H9 (cell line): ENCODE data around the gene IL16. TPM values are rescaled to one million over a fixed set of nuclear protein-coding genes. Genes with fewer than 3 reads are reported as not detected.

ENCODE experiments used
- DNase-seq: peaks from one replicate; pipeline ENCODE4 v3.0.0-alpha.2; 2017
- H2AFZ ChIP-seq: one replicate; pipeline ENCODE4 v1.6.1; 2013; ENCODE audit warnings: mild to moderate bottlenecking, low read length, control low read depth, moderate library complexity
- H2AK5ac ChIP-seq: 2 replicates; pipeline ENCODE4 v1.6.1; 2013; ENCODE audit warnings: low read length, control low read depth, mixed read lengths; ENCODE audit not compliant: insufficient read length
- H2BK120ac ChIP-seq: one replicate; pipeline ENCODE4 v1.6.1; 2013; ENCODE audit warnings: low read depth, mild to moderate bottlenecking, low read length, control low read depth, inconsistent platforms; ENCODE audit not compliant: poor library complexity, severe bottlenecking
- H2BK12ac ChIP-seq: 2 replicates; pipeline ENCODE4 v1.6.1; 2013; ENCODE audit warnings: low read length, control low read depth, mixed read lengths, low read depth; ENCODE audit not compliant: insufficient read length
- H2BK15ac ChIP-seq: 2 replicates; pipeline ENCODE4 v1.6.1; 2013; ENCODE audit warnings: low read depth, low read length, control low read depth
- H2BK20ac ChIP-seq: one replicate; pipeline ENCODE4 v1.6.1; 2013; ENCODE audit warnings: low read depth, mild to moderate bottlenecking, low read length, control low read depth, inconsistent platforms; ENCODE audit not compliant: poor library complexity, severe bottlenecking
- H2BK5ac ChIP-seq: 2 replicates; pipeline ENCODE4 v1.6.1; 2013; ENCODE audit warnings: low read length, control low read depth, mixed read lengths; ENCODE audit not compliant: insufficient read length
- H3K14ac ChIP-seq: 2 replicates; pipeline ENCODE4 v1.6.1; 2013; ENCODE audit warnings: low read length, control low read depth; ENCODE audit not compliant: insufficient read depth
- H3K18ac ChIP-seq: 2 replicates; pipeline ENCODE4 v1.6.1; 2013; ENCODE audit warnings: low read depth, mild to moderate bottlenecking, mixed read lengths, low read length, control low read depth; ENCODE audit not compliant: insufficient read length
- H3K23ac ChIP-seq: 2 replicates; pipeline ENCODE4 v1.6.1; 2013; ENCODE audit warnings: low read length, control low read depth, mixed read lengths, low read depth; ENCODE audit not compliant: insufficient read length
- H3K23me2 ChIP-seq: 2 replicates; pipeline ENCODE4 v1.6.1; 2013; ENCODE audit warnings: low read depth, mild to moderate bottlenecking, mixed read lengths, low read length, control low read depth; ENCODE audit not compliant: insufficient read length, poor library complexity, severe bottlenecking
- H3K27ac ChIP-seq: 2 replicates; pipeline ENCODE4 v1.5.1; 2013; ENCODE audit warnings: low read length, control low read depth, mixed read lengths, low read depth; ENCODE audit not compliant: insufficient read length
- H3K27me3 ChIP-seq: 2 replicates; pipeline ENCODE4 v1.6.1; 2013; ENCODE audit warnings: low read length, control low read depth, inconsistent platforms; ENCODE audit not compliant: insufficient read depth
- H3K4ac ChIP-seq: 2 replicates; pipeline ENCODE4 v1.6.1; 2013; ENCODE audit warnings: low read depth, mild to moderate bottlenecking, control low read depth, inconsistent platforms, low read length, moderate library complexity
- H3K4me1 ChIP-seq: 2 replicates; pipeline ENCODE4 v1.6.1; 2013; ENCODE audit warnings: low read length, control low read depth, inconsistent platforms; ENCODE audit not compliant: insufficient read depth
- H3K4me2 ChIP-seq: 2 replicates; pipeline ENCODE4 v1.6.1; 2013; ENCODE audit warnings: low read length, control low read depth, mixed read lengths; ENCODE audit not compliant: insufficient read length, insufficient read depth
- H3K56ac ChIP-seq: 2 replicates; pipeline ENCODE4 v1.6.1; 2013; ENCODE audit warnings: low read depth, mild to moderate bottlenecking, mixed read lengths, low read length, control low read depth; ENCODE audit not compliant: insufficient read length
- H3K79me1 ChIP-seq: 2 replicates; pipeline ENCODE4 v1.6.1; 2013; ENCODE audit warnings: low read depth, mild to moderate bottlenecking, moderate library complexity, low read length, control low read depth, inconsistent platforms; ENCODE audit not compliant: insufficient read depth, poor library complexity, severe bottlenecking
- H3K79me2 ChIP-seq: 2 replicates; pipeline ENCODE4 v1.6.1; 2013; ENCODE audit warnings: low read length, control low read depth, inconsistent platforms; ENCODE audit not compliant: insufficient read depth
- H3K9ac ChIP-seq: 2 replicates; pipeline ENCODE4 v1.6.1; 2013; ENCODE audit warnings: low read length, control low read depth, mixed read lengths; ENCODE audit not compliant: insufficient read length; ENCODE audit errors: extremely low read depth
- H3K9me3 ChIP-seq: one replicate; pipeline ENCODE4 v1.6.1; 2013; ENCODE audit warnings: low read depth, low read length, inconsistent platforms; ENCODE audit not compliant: control insufficient read depth
- H3T11ph ChIP-seq: one replicate; pipeline ENCODE4 v1.6.1; 2013; ENCODE audit warnings: mild to moderate bottlenecking, low read length, control low read depth, inconsistent platforms
- H4K20me1 ChIP-seq: one replicate; pipeline ENCODE4 v1.6.1; 2013; ENCODE audit not compliant: control insufficient read depth, insufficient read length, insufficient read depth
- H4K5ac ChIP-seq: 2 replicates; pipeline ENCODE4 v1.6.1; 2013; ENCODE audit warnings: low read depth, mild to moderate bottlenecking, mixed read lengths, low read length, control low read depth; ENCODE audit not compliant: insufficient read length
- H4K8ac ChIP-seq: replicated peaks from 2 replicates; pipeline ENCODE4 v1.6.1; 2013; ENCODE audit warnings: low read length, control low read depth, mixed read lengths, low read depth; ENCODE audit not compliant: insufficient read length
- H4K91ac ChIP-seq: 2 replicates; pipeline ENCODE4 v1.6.1; 2013; ENCODE audit warnings: low read depth, mild to moderate bottlenecking, moderate library complexity, mixed read lengths, low read length, control low read depth; ENCODE audit not compliant: insufficient read length
- H3K27ac Mint-ChIP-seq, 3 experiments: 2 replicates in 2 of 3; 3 replicates in 1 of 3; pipeline ENCODE4 v1.8.0; 2020 to 2021; ENCODE audit warnings: mixed read lengths in 3 of 3, mild to moderate bottlenecking in 1 of 3, moderate library complexity in 1 of 3
- H3K27me3 Mint-ChIP-seq: 2 replicates; pipeline ENCODE4 v1.8.0; 2021; ENCODE audit warnings: low read depth, mild to moderate bottlenecking, moderate library complexity, mixed read lengths
- H3K36me3 Mint-ChIP-seq, 3 experiments: 2 replicates in 2 of 3; 3 replicates in 1 of 3; pipeline ENCODE4 v1.8.0; 2020 to 2021; ENCODE audit warnings: low read depth in 3 of 3, mixed read lengths in 3 of 3; ENCODE audit not compliant: insufficient read depth in 1 of 3
- H3K4me1 Mint-ChIP-seq, 2 experiments: 2 replicates each; pipeline ENCODE4 v1.8.0; 2020; ENCODE audit warnings: mixed read lengths in 2 of 2
- H3K4me3 Mint-ChIP-seq, 2 experiments: 2 replicates in 1 of 2; 3 replicates in 1 of 2; pipeline ENCODE4 v1.8.0; 2020 to 2021; ENCODE audit warnings: mild to moderate bottlenecking in 2 of 2, mixed read lengths in 2 of 2, moderate library complexity in 1 of 2
- H3K9me3 Mint-ChIP-seq, 2 experiments: 2 replicates in 1 of 2; 3 replicates in 1 of 2; pipeline ENCODE4 v1.8.0; 2020; ENCODE audit warnings: mild to moderate bottlenecking in 2 of 2, mixed read lengths in 2 of 2, moderate library complexity in 1 of 2
- CTCF ChIP-seq: fragments of 200-600 bp; sonication (generic); conservative IDR thresholded peaks from 3 replicates; pipeline ENCODE4 v1.8.0; 2021; ENCODE audit warnings: antibody characterized with exemption, mild to moderate bottlenecking
- WGBS: extraction: QIAGEN DNeasy Blood & Tissue Kit; methylation state at CpG from one replicate; pipeline ENCODE4 v1.1.7; 2013; ENCODE audit warnings: missing lambda C conversion rate, low lambda C conversion rate, mixed read lengths; ENCODE audit not compliant: insufficient read length; ENCODE audit errors: extremely low coverage; 5-methylcytosine and 5-hydroxymethylcytosine counted together
- total RNA-seq: library from RNA; stranded (reverse); gene quantifications from 2 replicates; pipeline ENCODE4 v1.2.1, GENCODE V29; 2021

IL16 gene
- total RNA-seq, 1 experiment from 2014 or later, result 0.28 TPM

DNA sequence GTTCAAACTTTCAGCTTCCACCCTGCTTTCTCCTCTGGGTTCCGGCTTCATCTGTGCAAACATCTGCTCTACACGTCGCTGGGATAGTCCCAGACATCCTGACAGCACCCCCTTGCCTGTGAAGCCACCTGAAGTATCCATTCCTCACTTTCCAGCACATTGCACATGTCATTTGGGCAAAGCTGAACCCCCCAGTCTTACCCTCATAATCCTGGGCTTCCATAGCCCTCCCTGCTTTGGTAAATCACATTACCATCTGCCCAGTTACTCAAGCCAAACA is 84.7 kb downstream of the IL16 start:
- H2AK5ac ChIP-seq, result no peak overlapping the region
- no peak overlapping the region for H2BK5ac ChIP-seq
- no peak overlapping the region for H3K9ac ChIP-seq
- Mint-ChIP-seq H3K4me3 (no peak overlapping the region), H3K27ac (no peak overlapping the region), H3K4me1 (0 out of 4 replicates have a peak, but pooled peaks cover 0 to 2% of the 10 kb centered on the region in 2 experiments), H3K9me3 (peaks cover 22 to 27% of the 10 kb centered on the region in 2 experiments), H3K36me3 (peaks cover 5 to 18% (median 10%) of the 10 kb centered on the region in 3 experiments; a peak in 6 of 7 replicates), H3K27me3 (peaks cover 2% of the 10 kb centered on the region)
- no peak overlapping the region for H3K23ac ChIP-seq
- H2AFZ ChIP-seq, result no peak overlapping the region
- no peak overlapping the region for H2BK120ac ChIP-seq
- no peak for DNase-seq
- H3K4me2 ChIP-seq, result no peak overlapping the region
- H3K18ac ChIP-seq, result no peak overlapping the region
- no peaks in the 10 kb centered on the region for H4K20me1 ChIP-seq
- no peak overlapping the region for H2BK12ac ChIP-seq
- H2BK20ac ChIP-seq, result no peak overlapping the region
- no peaks in the 10 kb centered on the region for H3K23me2 ChIP-seq
- H3K79me2 ChIP-seq, result no peaks in the 10 kb centered on the region
- H3K9me3 ChIP-seq, result peaks cover 4% of the 10 kb centered on the region
- WGBS, result no CpG with 5 or more reads among the region's 3 CpGs
- no peak overlapping the region for H3K4ac ChIP-seq
- H3K4me1 ChIP-seq, result no peaks in the 10 kb centered on the region
- TF ChIP-seq CTCF, result no peak
- no peaks in the 10 kb centered on the region for H3K79me1 ChIP-seq
- H3K27ac ChIP-seq, result no peak overlapping the region
- H4K8ac ChIP-seq, result no peak overlapping the region
- no peak overlapping the region for H3K14ac ChIP-seq
- no peak overlapping the region for H2BK15ac ChIP-seq
- H3K27me3 ChIP-seq, result no peaks in the 10 kb centered on the region
- no peak overlapping the region for H4K5ac ChIP-seq
- H3T11ph ChIP-seq, result no peak overlapping the region
- no peak overlapping the region for H3K56ac ChIP-seq
- no peak overlapping the region for H4K91ac ChIP-seq
